OCI-LY7 (cell line): ENCODE results near the gene ACYP2. TPM values are rescaled to one million over a fixed set of nuclear protein-coding genes. Genes with fewer than 3 reads are reported as not detected.

ENCODE experiments used
- small RNA-seq: library from RNA; depleted of rRNA; stranded (forward); fragments of <200 nt; gene quantifications from one replicate; pipeline ENCODE3, GENCODE V24; 2014
- total RNA-seq, 2 experiments: library from RNA; depleted of rRNA in 1 of 2; stranded (reverse); fragments of >200 nt in 1 of 2; shearing (Covaris generic) in 1 of 2; gene quantifications; 2 replicates each; pipeline ENCODE4 v1.2.3, GENCODE V29; 2014 to 2022

ACYP2 gene
- total RNA-seq, 2 experiments from 2014 or later = 18.7 to 20.6 TPM

Small RNA genes lying within 50 kb of the gene (small RNA-seq; reads per million reads assigned to genes)
- not detected for gene RNU7-172P

Other genes starting within 250 kb of the ACYP2 start
- gene PSME4, start 144.6 kb upstream of the ACYP2 start, total RNA-seq (2014; rRNA removed; shearing (Covaris generic)) = 38.0 and 38.8 TPM in 2 replicates
- gene PSME4, start 144.6 kb upstream of the ACYP2 start, total RNA-seq (2022) = 73.7 and 82.9 TPM in 2 replicates
- 0.05 TPM in 1 of 2 replicates, not detected in the other for gene TSPYL6, start 140.6 kb downstream of the ACYP2 start, total RNA-seq (2014; rRNA removed; shearing (Covaris generic))
- gene TSPYL6, start 140.6 kb downstream of the ACYP2 start, total RNA-seq (2022) = not detected in 2 replicates